Liver (tissue), 3 donors: ENCODE data around the gene DSCAML1.

Experiments
- EGR1 ChIP-seq, 2 donors: IDR thresholded peaks; 2 replicates each; pipeline ENCODE4 v1.6.1; 2016 to 2018; ENCODE audit warnings: antibody characterized with exemption in 2 of 2, low read depth in 2 of 2
- FOXA1 ChIP-seq: IDR thresholded peaks from 2 replicates; pipeline ENCODE4 v1.6.1; 2016; ENCODE audit warnings: antibody characterized with exemption
- JUND ChIP-seq, 2 donors: IDR thresholded peaks; 2 replicates each; pipeline ENCODE4 v1.6.1; 2016; ENCODE audit warnings: antibody characterized with exemption in 2 of 2
- RAD21 ChIP-seq, 2 donors: IDR thresholded peaks; 2 replicates each; pipeline ENCODE4 v1.6.1; 2016; ENCODE audit warnings: antibody characterized with exemption in 2 of 2, mild to moderate bottlenecking in 2 of 2
- TAF1 ChIP-seq: conservative IDR thresholded peaks from 2 replicates; pipeline ENCODE4 v1.6.1; 2016; ENCODE audit warnings: antibody characterized with exemption, mild to moderate bottlenecking
- YY1 ChIP-seq: IDR thresholded peaks from 2 replicates; pipeline ENCODE4 v1.6.1; 2016; ENCODE audit warnings: antibody characterized with exemption, mild to moderate bottlenecking
- TF ChIP-seq, protein P1 (sequence below): fragments of 150-350 bp; IDR thresholded peaks from 2 replicates; pipeline ENCODE4 v1.5.1; 2017; ENCODE audit warnings: improper control_type of control experiment, low read depth, low read length; ENCODE audit not compliant: missing input control
- TF ChIP-seq, protein P2 (sequence below): IDR thresholded peaks from 2 replicates; pipeline ENCODE4 v1.6.1; 2016; ENCODE audit warnings: antibody characterized with exemption
- TF ChIP-seq, protein P3 (sequence below): IDR thresholded peaks from 2 replicates; pipeline ENCODE4 v1.6.1; 2016; ENCODE audit warnings: antibody characterized with exemption, mild to moderate bottlenecking
- donor health status: healthy.
- donor health status: healthy.

DNA sequence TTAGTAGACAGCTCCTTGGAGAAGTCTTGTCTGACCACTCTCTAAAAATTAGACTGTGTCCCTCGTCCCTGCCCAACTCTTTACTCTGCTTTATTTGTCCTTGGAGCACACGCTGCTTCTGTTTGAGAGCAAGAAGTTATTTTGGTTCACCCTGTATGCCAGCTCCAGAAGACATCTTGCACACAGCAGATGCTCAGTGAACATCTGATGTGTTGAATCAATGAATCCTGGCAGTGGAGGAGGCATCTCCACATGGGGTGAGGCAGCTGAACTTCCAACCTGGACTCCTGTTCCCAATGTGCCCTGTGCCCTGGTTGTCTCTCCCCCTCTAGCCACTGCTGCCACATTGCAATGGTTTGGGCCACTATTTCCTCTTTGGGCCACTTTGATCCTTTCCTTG lies 255.8 kb downstream of the DSCAML1 start:
- TF ChIP-seq, protein P1, sequence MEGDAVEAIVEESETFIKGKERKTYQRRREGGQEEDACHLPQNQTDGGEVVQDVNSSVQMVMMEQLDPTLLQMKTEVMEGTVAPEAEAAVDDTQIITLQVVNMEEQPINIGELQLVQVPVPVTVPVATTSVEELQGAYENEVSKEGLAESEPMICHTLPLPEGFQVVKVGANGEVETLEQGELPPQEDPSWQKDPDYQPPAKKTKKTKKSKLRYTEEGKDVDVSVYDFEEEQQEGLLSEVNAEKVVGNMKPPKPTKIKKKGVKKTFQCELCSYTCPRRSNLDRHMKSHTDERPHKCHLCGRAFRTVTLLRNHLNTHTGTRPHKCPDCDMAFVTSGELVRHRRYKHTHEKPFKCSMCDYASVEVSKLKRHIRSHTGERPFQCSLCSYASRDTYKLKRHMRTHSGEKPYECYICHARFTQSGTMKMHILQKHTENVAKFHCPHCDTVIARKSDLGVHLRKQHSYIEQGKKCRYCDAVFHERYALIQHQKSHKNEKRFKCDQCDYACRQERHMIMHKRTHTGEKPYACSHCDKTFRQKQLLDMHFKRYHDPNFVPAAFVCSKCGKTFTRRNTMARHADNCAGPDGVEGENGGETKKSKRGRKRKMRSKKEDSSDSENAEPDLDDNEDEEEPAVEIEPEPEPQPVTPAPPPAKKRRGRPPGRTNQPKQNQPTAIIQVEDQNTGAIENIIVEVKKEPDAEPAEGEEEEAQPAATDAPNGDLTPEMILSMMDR = no peak
- TF ChIP-seq, protein P2, sequence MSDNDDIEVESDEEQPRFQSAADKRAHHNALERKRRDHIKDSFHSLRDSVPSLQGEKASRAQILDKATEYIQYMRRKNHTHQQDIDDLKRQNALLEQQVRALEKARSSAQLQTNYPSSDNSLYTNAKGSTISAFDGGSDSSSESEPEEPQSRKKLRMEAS = no peak
- no peak for TF ChIP-seq JUND (IDR thresholded peaks at IDR 0.05)
- TF ChIP-seq RAD21 (IDR thresholded peaks at IDR 0.05) = no peak
- TF ChIP-seq FOXA1 = no peak
- TF ChIP-seq, protein P3, sequence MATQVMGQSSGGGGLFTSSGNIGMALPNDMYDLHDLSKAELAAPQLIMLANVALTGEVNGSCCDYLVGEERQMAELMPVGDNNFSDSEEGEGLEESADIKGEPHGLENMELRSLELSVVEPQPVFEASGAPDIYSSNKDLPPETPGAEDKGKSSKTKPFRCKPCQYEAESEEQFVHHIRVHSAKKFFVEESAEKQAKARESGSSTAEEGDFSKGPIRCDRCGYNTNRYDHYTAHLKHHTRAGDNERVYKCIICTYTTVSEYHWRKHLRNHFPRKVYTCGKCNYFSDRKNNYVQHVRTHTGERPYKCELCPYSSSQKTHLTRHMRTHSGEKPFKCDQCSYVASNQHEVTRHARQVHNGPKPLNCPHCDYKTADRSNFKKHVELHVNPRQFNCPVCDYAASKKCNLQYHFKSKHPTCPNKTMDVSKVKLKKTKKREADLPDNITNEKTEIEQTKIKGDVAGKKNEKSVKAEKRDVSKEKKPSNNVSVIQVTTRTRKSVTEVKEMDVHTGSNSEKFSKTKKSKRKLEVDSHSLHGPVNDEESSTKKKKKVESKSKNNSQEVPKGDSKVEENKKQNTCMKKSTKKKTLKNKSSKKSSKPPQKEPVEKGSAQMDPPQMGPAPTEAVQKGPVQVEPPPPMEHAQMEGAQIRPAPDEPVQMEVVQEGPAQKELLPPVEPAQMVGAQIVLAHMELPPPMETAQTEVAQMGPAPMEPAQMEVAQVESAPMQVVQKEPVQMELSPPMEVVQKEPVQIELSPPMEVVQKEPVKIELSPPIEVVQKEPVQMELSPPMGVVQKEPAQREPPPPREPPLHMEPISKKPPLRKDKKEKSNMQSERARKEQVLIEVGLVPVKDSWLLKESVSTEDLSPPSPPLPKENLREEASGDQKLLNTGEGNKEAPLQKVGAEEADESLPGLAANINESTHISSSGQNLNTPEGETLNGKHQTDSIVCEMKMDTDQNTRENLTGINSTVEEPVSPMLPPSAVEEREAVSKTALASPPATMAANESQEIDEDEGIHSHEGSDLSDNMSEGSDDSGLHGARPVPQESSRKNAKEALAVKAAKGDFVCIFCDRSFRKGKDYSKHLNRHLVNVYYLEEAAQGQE = no peak
- TF ChIP-seq YY1 = no peak
- TF ChIP-seq EGR1 (IDR thresholded peaks at IDR 0.05; ENCODE audit: low read depth in 2 of 2) = no peak
- no peak for TF ChIP-seq TAF1
